OCI-LY1 (cell line): Measurements from ENCODE around the gene HBZ.
"Not testable (repeated sequence)": the region's sequence is repeated elsewhere in the genome, so short reads cannot be mapped to it uniquely, and the experiment has no call there.

Experiments used
- H2AFZ ChIP-seq: fragments of 200-600 bp; sonication (generic), shearing (Covaris generic); 2 replicates; pipeline ENCODE4 v1.6.0; 2014; ENCODE audit warnings: antibody characterized with exemption, mild to moderate bottlenecking, low read length
- H3F3A ChIP-seq: fragments of 200-600 bp; sonication (generic), shearing (Covaris generic); 2 replicates; pipeline ENCODE4 v1.6.0; 2014; ENCODE audit warnings: mild to moderate bottlenecking, antibody characterized with exemption, low read length, moderate library complexity; ENCODE audit not compliant: insufficient read depth
- H3K27ac ChIP-seq: fragments of 200-600 bp; sonication (generic); 2 replicates; pipeline ENCODE4 v1.5.1; 2014; ENCODE audit warnings: low read length, mixed run types, mild to moderate bottlenecking, low read depth; ENCODE audit not compliant: poor library complexity, severe bottlenecking
- H3K27me3 ChIP-seq: fragments of 200-600 bp; sonication (generic); 2 replicates; pipeline ENCODE4 v1.6.0; 2014; ENCODE audit warnings: antibody characterized with exemption, mild to moderate bottlenecking, low read length, moderate library complexity; ENCODE audit not compliant: insufficient read depth
- H3K36me3 ChIP-seq: fragments of 200-600 bp; sonication (generic); 2 replicates; pipeline ENCODE4 v1.6.1; 2014; ENCODE audit warnings: mild to moderate bottlenecking, antibody characterized with exemption, low read length, moderate library complexity, mixed read lengths; ENCODE audit not compliant: insufficient read depth
- H3K4me1 ChIP-seq: fragments of 200-600 bp; sonication (generic); 2 replicates; pipeline ENCODE4 v1.5.1; 2014; ENCODE audit warnings: mild to moderate bottlenecking, low read length, moderate library complexity; ENCODE audit not compliant: insufficient read depth, severe bottlenecking
- H3K4me2 ChIP-seq: fragments of 200-600 bp; sonication (generic), shearing (Covaris generic); 2 replicates; pipeline ENCODE4 v1.6.1; 2014; ENCODE audit warnings: low read length
- H3K4me3 ChIP-seq: fragments of 200-600 bp; sonication (generic); 2 replicates; pipeline ENCODE4 v1.5.1; 2014; ENCODE audit warnings: low read length, low read depth, mild to moderate bottlenecking, mixed read lengths; ENCODE audit not compliant: poor library complexity, severe bottlenecking
- H3K79me2 ChIP-seq: fragments of 200-600 bp; shearing (Covaris generic); 2 replicates; pipeline ENCODE4 v1.6.1; 2016; ENCODE audit warnings: mixed run types, low read length, mixed read lengths; ENCODE audit not compliant: insufficient read depth
- H3K9ac ChIP-seq: fragments of 200-600 bp; sonication (generic), shearing (Covaris generic); 2 replicates; pipeline ENCODE4 v1.6.1; 2014; ENCODE audit warnings: mild to moderate bottlenecking, low read length, mixed read lengths
- H3K9me2 ChIP-seq: fragments of 200-600 bp; sonication (generic), shearing (Covaris generic); 2 replicates; pipeline ENCODE4 v1.6.1; 2014; ENCODE audit warnings: low read depth, mild to moderate bottlenecking, low read length, mixed read lengths
- H3K9me3 ChIP-seq: fragments of 200-600 bp; shearing (Covaris generic); 2 replicates; pipeline ENCODE4 v1.6.1; 2014; ENCODE audit warnings: low read length, mixed read lengths
- H4K20me1 ChIP-seq: fragments of 200-600 bp; sonication (generic), shearing (Covaris generic); 2 replicates; pipeline ENCODE4 v1.6.0; 2016; ENCODE audit warnings: mild to moderate bottlenecking, low read length; ENCODE audit not compliant: insufficient read depth
- CTCF ChIP-seq: fragments of 200-600 bp; sonication (generic), shearing (Covaris generic); IDR thresholded peaks from 2 replicates; pipeline ENCODE4 v1.5.1; 2017; ENCODE audit warnings: mild to moderate bottlenecking, antibody characterized with exemption, low read length, moderate library complexity, mixed read lengths
- EZH2 ChIP-seq: fragments of 200-600 bp; sonication (generic), shearing (Covaris generic); IDR thresholded peaks from 2 replicates; pipeline ENCODE4 v1.8.0; 2017; ENCODE audit warnings: borderline replicate concordance, mixed run types, mild to moderate bottlenecking, antibody characterized with exemption, low read length, moderate library complexity, mixed read lengths

Gene HBZ

GRCh38 chr16:194516-194915 lies 42.1 kb downstream of the HBZ start:
- Histone ChIP-seq H3K9ac (no peak overlapping the region), H4K20me1 (no peaks in the 10 kb centered on the region)

DNA sequence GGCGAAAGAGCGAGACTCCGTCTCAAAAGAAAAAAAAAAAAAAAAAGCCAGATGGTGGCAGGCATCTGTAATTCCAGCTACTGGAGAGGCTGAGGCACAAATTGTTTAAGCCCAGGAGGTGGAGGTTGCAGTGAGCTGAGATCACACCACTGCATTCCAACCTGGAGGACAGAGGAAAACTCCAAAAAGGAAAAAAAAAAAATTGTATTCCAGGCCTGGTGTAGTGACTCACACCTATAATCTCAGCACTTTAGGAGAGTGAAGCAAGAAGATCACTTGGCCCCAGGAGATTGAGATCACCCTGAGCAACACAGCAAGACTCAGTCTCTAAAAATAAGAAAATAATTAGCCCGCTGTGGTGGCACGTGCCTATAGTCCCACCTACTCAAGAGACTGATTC lies 47.9 kb downstream of the HBZ start:
- Histone ChIP-seq H2AFZ (no peak overlapping the region), H3F3A (no peaks in the 10 kb centered on the region), H3K79me2 (no peaks in the 10 kb centered on the region), H3K27me3 (no peaks in the 10 kb centered on the region), H3K27ac (no peak overlapping the region), H3K4me1 (no peaks in the 10 kb centered on the region), H3K9me2 (no peaks in the 10 kb centered on the region), H3K4me2 (no peak overlapping the region), H3K9ac (no peak overlapping the region), H3K36me3 (peaks cover 82% of the 10 kb centered on the region), H4K20me1 (no peaks in the 10 kb centered on the region), H3K4me3 (no peak overlapping the region), H3K9me3 (no peaks in the 10 kb centered on the region)
- TF ChIP-seq CTCF (no peak), EZH2 (no peak)

More at GRCh38 chr16:194516-194915, 42.1 kb downstream of the HBZ start:
- Histone ChIP-seq H3K27ac (no peak overlapping the region), H3K36me3 (peaks cover 93% of the 10 kb centered on the region), H3F3A (no peaks in the 10 kb centered on the region), H3K27me3 (no peaks in the 10 kb centered on the region), H3K9me2 (no peaks in the 10 kb centered on the region), H3K4me3 (no peak overlapping the region), H3K79me2 (no peaks in the 10 kb centered on the region), H2AFZ (no peak overlapping the region), H3K9me3 (no peaks in the 10 kb centered on the region), H3K4me1 (no peaks in the 10 kb centered on the region), H3K4me2 (no peak overlapping the region)
- TF ChIP-seq CTCF (no peak), EZH2 (no peak)

- Histone ChIP-seq H3K79me2 (no peaks in the 10 kb centered on the region), H3K9ac (no peak overlapping the region), H3K27ac (no peak overlapping the region), H3K4me2 (no peak overlapping the region), H3K9me2 (no peaks in the 10 kb centered on the region), H3K9me3 (no peaks in the 10 kb centered on the region), H3K36me3 (peaks cover 84% of the 10 kb centered on the region), H2AFZ (no peak overlapping the region), H3K4me1 (no peaks in the 10 kb centered on the region), H3F3A (no peaks in the 10 kb centered on the region), H3K27me3 (no peaks in the 10 kb centered on the region), H4K20me1 (no peaks in the 10 kb centered on the region), H3K4me3 (no peak overlapping the region)
- TF ChIP-seq CTCF (no peak), EZH2 (no peak)
These were observed 50.8 kb downstream of the HBZ start for GRCh38 chr16:203246-203645.

DNA sequence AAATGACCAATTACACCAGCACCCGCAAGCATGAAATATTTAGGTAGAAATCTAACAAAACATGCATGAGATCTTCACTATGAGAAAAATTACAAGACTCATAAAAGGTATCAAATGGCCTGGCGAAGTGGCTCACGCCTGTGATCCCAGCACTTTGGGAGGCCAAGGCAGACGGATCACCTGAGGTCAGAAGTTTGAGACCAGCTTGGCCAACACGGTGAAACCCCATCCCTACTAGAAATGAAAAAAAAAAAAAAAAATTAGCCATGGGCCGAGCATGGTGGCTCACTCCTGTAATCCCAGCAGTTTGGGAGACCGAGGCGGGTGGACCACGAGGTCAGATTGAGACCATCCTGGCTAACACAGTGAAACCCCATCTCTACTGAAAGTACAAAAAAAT lies 51.6 kb downstream of the HBZ start:
- H3F3A ChIP-seq, H3K4me3 ChIP-seq, H3K4me1 ChIP-seq, H3K9me2 ChIP-seq, H2AFZ ChIP-seq, H3K27ac ChIP-seq, H3K9me3 ChIP-seq, H4K20me1 ChIP-seq, H3K79me2 ChIP-seq, H3K27me3 ChIP-seq, H3K4me2 ChIP-seq, H3K9ac ChIP-seq: not testable (repeated sequence)
- H3K36me3 ChIP-seq = peaks cover 84% of the 10 kb centered on the region
